ENCODE measurements around the gene PCDH1. TPM values are rescaled to one million over a fixed set of nuclear protein-coding genes. Genes with fewer than 3 reads are reported as not detected.
"Not testable (repeated sequence)": the region's sequence is repeated elsewhere in the genome, so short reads cannot be mapped to it uniquely, and the experiment has no call there.

The PCDH1 gene
- total RNA-seq, 1 donor from 2014 or later = 22.8 TPM

DNA sequence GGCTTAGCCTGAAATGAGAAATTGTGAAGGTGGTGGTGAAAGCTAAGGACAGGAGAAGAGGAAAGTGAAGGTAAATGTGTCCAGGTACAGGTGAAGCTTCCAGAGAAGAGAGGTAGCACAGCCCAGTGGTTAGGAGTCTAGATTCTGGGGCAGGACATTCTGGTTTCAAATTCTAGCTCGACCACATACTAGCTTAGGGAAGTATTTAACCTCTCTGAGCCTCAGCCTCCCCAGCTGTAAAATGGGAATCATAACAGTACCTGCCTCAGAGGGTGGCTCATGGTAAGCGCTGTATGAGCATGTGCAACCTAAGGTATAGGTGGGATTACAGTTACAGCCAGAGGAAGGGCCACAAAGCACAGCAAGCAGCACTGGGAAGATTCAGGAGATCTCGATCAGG is 55.2 kb downstream of the PCDH1 start:
- TF ChIP-seq, protein P1, sequence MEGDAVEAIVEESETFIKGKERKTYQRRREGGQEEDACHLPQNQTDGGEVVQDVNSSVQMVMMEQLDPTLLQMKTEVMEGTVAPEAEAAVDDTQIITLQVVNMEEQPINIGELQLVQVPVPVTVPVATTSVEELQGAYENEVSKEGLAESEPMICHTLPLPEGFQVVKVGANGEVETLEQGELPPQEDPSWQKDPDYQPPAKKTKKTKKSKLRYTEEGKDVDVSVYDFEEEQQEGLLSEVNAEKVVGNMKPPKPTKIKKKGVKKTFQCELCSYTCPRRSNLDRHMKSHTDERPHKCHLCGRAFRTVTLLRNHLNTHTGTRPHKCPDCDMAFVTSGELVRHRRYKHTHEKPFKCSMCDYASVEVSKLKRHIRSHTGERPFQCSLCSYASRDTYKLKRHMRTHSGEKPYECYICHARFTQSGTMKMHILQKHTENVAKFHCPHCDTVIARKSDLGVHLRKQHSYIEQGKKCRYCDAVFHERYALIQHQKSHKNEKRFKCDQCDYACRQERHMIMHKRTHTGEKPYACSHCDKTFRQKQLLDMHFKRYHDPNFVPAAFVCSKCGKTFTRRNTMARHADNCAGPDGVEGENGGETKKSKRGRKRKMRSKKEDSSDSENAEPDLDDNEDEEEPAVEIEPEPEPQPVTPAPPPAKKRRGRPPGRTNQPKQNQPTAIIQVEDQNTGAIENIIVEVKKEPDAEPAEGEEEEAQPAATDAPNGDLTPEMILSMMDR (conservative IDR thresholded peaks at IDR 0.05) = no peak
- Mint-ChIP-seq H3K36me3 (no peaks in the 10 kb centered on the region), H3K9me3 (no peaks in the 10 kb centered on the region), H3K4me3 (no peak overlapping the region), H3K27ac (no peak overlapping the region), H3K4me1 (ENCODE audit: unreplicated experiment) (peaks cover 6% of the 10 kb centered on the region), H3K27me3 (peaks cover 12% of the 10 kb centered on the region)
- DNase-seq (ENCODE audit: extremely low spot score, unreplicated experiment) = no peak

DNA sequence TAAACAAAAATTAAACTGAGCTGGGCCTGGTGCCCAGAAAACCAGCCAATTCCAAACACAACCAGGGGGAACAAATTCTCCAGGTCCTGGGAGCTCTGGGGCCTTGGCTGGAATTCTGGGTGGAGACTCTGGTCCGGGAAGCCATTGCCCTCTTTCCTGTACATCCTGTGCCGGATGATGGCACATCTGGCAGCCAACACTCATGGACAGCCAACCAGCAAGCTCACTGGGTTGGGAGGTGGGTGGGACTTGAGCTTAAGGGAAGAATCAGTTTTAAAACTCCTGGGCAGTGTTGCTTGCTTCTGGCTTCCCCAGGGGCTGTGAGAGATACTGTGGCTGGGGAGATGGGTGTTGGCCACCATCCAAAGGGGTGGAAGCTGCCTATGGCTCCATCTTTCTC is 56.1 kb downstream of the PCDH1 start:
- Mint-ChIP-seq H3K4me1 (ENCODE audit: unreplicated experiment) (peaks cover 6% of the 10 kb centered on the region), H3K27ac (no peak overlapping the region), H3K27me3 (peaks cover 14% of the 10 kb centered on the region), H3K4me3 (no peak overlapping the region), H3K9me3 (no peaks in the 10 kb centered on the region), H3K36me3 (no peaks in the 10 kb centered on the region)
- no peak for DNase-seq (ENCODE audit: extremely low spot score, unreplicated experiment)
- TF ChIP-seq, protein P1 (conservative IDR thresholded peaks at IDR 0.05) = no peak

DNA sequence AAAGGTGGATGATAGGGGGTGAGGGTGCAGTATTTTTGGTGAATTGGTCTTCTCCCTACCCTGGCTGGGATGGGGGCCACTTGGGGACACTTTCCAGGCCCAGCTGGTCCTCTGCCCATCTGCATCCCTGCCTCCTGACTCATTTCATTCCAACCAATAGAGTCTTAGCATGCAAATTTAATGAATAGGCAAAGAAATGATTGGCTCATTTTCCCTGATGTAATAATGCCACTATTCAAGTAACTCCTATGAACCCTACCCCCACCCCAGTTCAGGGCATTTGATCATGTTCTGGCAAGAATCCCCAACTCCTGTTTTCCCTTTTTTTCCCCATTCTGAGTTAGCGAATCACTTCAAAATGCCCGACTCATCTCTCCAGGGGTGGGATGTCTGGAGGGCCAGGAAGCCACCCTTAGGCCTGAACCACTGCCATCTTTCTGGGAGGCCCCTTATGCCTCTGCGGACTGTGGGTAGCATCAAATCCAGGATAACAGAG is 56.7 kb downstream of the PCDH1 start:
- TF ChIP-seq, protein P1 (conservative IDR thresholded peaks at IDR 0.05) = no peak
- Mint-ChIP-seq H3K4me3 (no peak overlapping the region), H3K27me3 (peaks cover 14% of the 10 kb centered on the region), H3K27ac (peak overlapping the region; percentile 64), H3K9me3 (no peaks in the 10 kb centered on the region), H3K4me1 (ENCODE audit: unreplicated experiment) (peaks cover 13% of the 10 kb centered on the region), H3K36me3 (no peaks in the 10 kb centered on the region)
- no peak for DNase-seq (ENCODE audit: extremely low spot score, unreplicated experiment)

DNA sequence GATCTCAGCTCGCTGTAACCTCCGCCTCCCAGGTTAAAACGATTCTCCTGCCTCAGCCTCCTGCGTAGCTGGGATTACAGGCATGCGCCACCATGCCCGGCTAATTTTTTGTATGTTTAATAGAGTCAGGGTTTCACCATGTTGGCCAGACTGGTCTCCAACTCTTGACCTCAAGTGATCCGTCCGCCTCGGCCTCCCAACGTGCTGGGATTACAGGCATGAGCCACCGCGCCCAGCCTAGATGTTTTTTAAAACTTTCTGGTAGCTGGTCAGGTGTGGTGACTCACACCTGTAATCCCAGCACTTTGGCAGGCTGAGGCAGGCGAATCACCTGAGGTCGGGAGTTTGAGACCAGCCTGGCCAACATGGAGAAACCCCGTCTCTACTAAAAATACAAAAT is 57.5 kb downstream of the PCDH1 start:
- not testable (repeated sequence) for H3K36me3 Mint-ChIP-seq; H3K27ac Mint-ChIP-seq; DNase-seq (ENCODE audit: extremely low spot score, unreplicated experiment); H3K4me3 Mint-ChIP-seq; H3K9me3 Mint-ChIP-seq
- Mint-ChIP-seq H3K27me3 (peaks cover 12% of the 10 kb centered on the region), H3K4me1 (ENCODE audit: unreplicated experiment) (peaks cover 14% of the 10 kb centered on the region)

DNA sequence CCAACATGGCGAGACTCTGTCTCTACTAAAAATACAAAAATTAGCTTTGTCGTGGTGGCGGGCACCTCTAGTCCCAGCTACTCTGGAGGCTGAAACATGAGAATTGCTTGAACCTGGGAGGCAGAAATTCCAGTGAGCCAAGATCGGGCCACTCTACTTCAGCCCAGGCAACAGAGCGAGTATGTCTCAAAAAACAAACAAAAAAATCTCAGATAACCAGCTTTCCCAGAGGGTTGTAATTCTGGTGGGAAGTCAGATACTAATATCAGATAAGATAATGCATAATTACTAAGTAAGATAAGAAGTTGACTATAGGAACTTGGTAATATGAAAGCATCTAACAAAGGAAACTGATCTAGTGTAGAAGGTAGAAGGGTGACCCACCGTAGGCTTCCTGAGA is 60.6 kb downstream of the PCDH1 start:
- no peaks in the 10 kb centered on the region for H3K36me3 Mint-ChIP-seq
- no peak overlapping the region for H3K27ac Mint-ChIP-seq
- TF ChIP-seq, protein P1 (conservative IDR thresholded peaks at IDR 0.05) = no peak
- peaks cover 8% of the 10 kb centered on the region for H3K27me3 Mint-ChIP-seq
- H3K4me1 Mint-ChIP-seq (ENCODE audit: unreplicated experiment) = peaks cover 14% of the 10 kb centered on the region
- no peaks in the 10 kb centered on the region for H3K9me3 Mint-ChIP-seq
- no peak for DNase-seq (ENCODE audit: extremely low spot score, unreplicated experiment)
- no peak overlapping the region for H3K4me3 Mint-ChIP-seq

DNA sequence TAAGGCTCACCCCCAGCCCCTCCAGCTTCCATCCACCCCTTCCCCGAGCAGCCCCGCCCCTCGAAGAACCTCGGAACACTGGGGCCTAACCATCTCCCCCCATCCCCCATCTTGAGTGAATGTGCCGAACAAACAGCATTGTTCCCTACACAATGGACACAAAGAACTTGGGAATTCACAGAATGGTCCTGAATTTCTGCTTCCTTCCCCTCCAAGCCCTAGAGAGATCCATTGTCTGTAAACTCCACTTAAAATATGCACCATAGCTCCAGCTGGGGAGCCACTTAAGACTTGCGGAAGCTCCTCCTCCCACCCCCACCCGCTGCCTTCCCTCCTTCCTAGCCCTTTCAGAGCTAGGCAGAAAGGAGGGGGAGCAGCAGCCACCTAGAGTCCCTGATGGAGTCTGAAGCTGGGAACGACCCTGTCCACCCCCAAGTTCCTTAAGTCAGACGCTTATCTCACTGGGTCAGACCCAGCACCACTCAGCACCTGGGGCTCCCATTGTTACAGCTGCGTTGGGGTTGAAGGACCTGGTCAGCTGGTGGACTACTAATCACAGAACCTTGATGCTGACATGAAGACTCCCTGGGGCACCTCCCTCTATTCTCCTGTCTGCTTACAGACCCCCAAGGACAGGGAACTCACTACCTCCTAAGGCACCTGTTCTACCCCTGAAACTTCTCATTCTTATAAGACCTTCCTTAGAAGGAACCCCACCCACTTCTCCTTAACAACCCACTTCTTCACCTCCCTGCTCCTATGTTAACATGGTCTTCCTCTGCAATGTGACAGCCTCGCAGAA is 61.4 kb downstream of the PCDH1 start:
- TF ChIP-seq, protein P1 (conservative IDR thresholded peaks at IDR 0.05) = no peak
- Mint-ChIP-seq H3K36me3 (no peaks in the 10 kb centered on the region), H3K27me3 (peaks cover 14% of the 10 kb centered on the region), H3K4me1 (ENCODE audit: unreplicated experiment) (peaks cover 21% of the 10 kb centered on the region), H3K27ac (no peak overlapping the region), H3K4me3 (no peak overlapping the region), H3K9me3 (no peaks in the 10 kb centered on the region)
- no peak for DNase-seq (ENCODE audit: extremely low spot score, unreplicated experiment)

Measured in type B pancreatic cell (in vitro differentiated cells).